ENCODE results near the gene SLITRK4. TPM values are rescaled to one million over a fixed set of nuclear protein-coding genes. Genes with fewer than 3 reads are reported as not detected.

Gene SLITRK4
- total and polyA plus RNA-seq, 2 experiments from 2014 or later, result 2.9 to 6.0 TPM

- TF ChIP-seq CTCF (conservative IDR thresholded peaks at IDR 0.05; ENCODE audit: low read depth in 2 of 2) (no peak), EZH2phosphoT487 (IDR thresholded peaks at IDR 0.05; ENCODE audit: unreplicated experiment) (no peak)
Measured at GRCh38 chrX:143581240-143581639, 54.7 kb downstream of the SLITRK4 start (continued).

- no peak for ATAC-seq
- H3K27ac Mint-ChIP-seq, result no peak overlapping the region
Measured at GRCh38 chrX:143580266-143580665, 55.6 kb downstream of the SLITRK4 start.

More at GRCh38 chrX:143580266-143580665, 55.6 kb downstream of the SLITRK4 start:
- Histone ChIP-seq H3K4me3 (no peak overlapping the region), H3K27ac (ENCODE audit: low read depth) (no peak overlapping the region), H3K9me2 (ENCODE audit: insufficient read depth) (no peaks in the 10 kb centered on the region), H3K27me3 (ENCODE audit: insufficient read depth) (no peaks in the 10 kb centered on the region), H3F3A (replicated peaks; ENCODE audit: low read depth) (no peaks in the 10 kb centered on the region), H3K79me2 (replicated peaks; ENCODE audit: insufficient read depth) (no peaks in the 10 kb centered on the region), H3K4me1 (ENCODE audit: insufficient read depth) (no peaks in the 10 kb centered on the region), H4K20me1 (replicated peaks; ENCODE audit: insufficient read depth) (no peaks in the 10 kb centered on the region), H2AFZ (no peak overlapping the region), H3K36me3 (ENCODE audit: insufficient read depth) (no peaks in the 10 kb centered on the region), H3K4me2 (no peak overlapping the region)
- no peak for DNase-seq (ENCODE audit: low spot score)
- TF ChIP-seq NANOG (IDR thresholded peaks at IDR 0.05; ENCODE audit: borderline replicate concordance) (no peak), EZH2phosphoT487 (IDR thresholded peaks at IDR 0.05; ENCODE audit: unreplicated experiment) (no peak), ZNF331 (CRISPR knock-in tag; IDR thresholded peaks at IDR 0.05; ENCODE audit: low read depth) (no peak), JUNB (IDR thresholded peaks at IDR 0.05; ENCODE audit: unreplicated experiment) (no peak), REST (IDR thresholded peaks at IDR 0.05; ENCODE audit: unreplicated experiment) (no peak), EZH2 (IDR thresholded peaks at IDR 0.05; ENCODE audit: low read depth, unreplicated experiment) (no peak)
- no peaks in the 10 kb centered on the region for H3K27me3 Mint-ChIP-seq (ENCODE audit: insufficient read depth, low read depth, poor library complexity)
- H3K36me3 Mint-ChIP-seq (ENCODE audit: low read depth), result no peaks in the 10 kb centered on the region
- no peak overlapping the region for H3K4me3 Mint-ChIP-seq
- no peaks in the 10 kb centered on the region for H3K4me1 Mint-ChIP-seq
- H3K9me3 Mint-ChIP-seq, result peaks cover 40% of the 10 kb centered on the region

Other genes starting within 250 kb of the SLITRK4 start
- not detected in 2 replicates for gene SPANXN3, start 118.6 kb downstream of the SLITRK4 start, total RNA-seq (2014; rRNA removed; shearing (Covaris generic))
- gene SPANXN3, start 118.6 kb downstream of the SLITRK4 start, polyA plus RNA-seq (2016; fragmentation: Nextera tagmentation; extraction: Ambion mirVana), result not detected in 2 replicates
- not detected in 2 replicates for gene SPANXN2, start 84.7 kb upstream of the SLITRK4 start, total RNA-seq (2014; rRNA removed; shearing (Covaris generic))
- not detected in 2 replicates for gene SPANXN2, start 84.7 kb upstream of the SLITRK4 start, polyA plus RNA-seq (2016; fragmentation: Nextera tagmentation; extraction: Ambion mirVana)
- not detected in 2 replicates for gene UBE2NL, start 248.0 kb upstream of the SLITRK4 start, total RNA-seq (2014; rRNA removed; shearing (Covaris generic))
- not detected in 2 replicates for gene UBE2NL, start 248.0 kb upstream of the SLITRK4 start, polyA plus RNA-seq (2016; fragmentation: Nextera tagmentation; extraction: Ambion mirVana)